Measurements from ENCODE around the gene ARHGAP15. TPM values are rescaled to one million over a fixed set of nuclear protein-coding genes. Genes with fewer than 3 reads are reported as not detected.

Gene ARHGAP15
- total RNA-seq, 1 experiment from 2014 or later: 0.41 TPM

- Histone ChIP-seq H3K4me3 (ENCODE audit: low read depth in 2 of 2, low read length in 2 of 2) (no peak overlapping the region), H3K36me3 (ENCODE audit: control insufficient read depth, insufficient read depth, low read length) (no peaks in the 10 kb centered on the region), H3K4me1 (ENCODE audit: control insufficient read depth, insufficient read depth, low read length) (no peaks in the 10 kb centered on the region), H3K27me3 (ENCODE audit: control insufficient read depth, insufficient read depth, low read length) (no peaks in the 10 kb centered on the region), H3K27ac (ENCODE audit: low read length) (no peak overlapping the region), H3K9me3 (ENCODE audit: control insufficient read depth, insufficient read depth, low read depth, low read length) (no peaks in the 10 kb centered on the region)
- BruUV-seq (replicated peaks): no TSS peak
- TF ChIP-seq TCF7L2 (IDR thresholded peaks at IDR 0.05; ENCODE audit: low read depth, low read length) (no peak), SIN3A (IDR thresholded peaks at IDR 0.05; ENCODE audit: borderline replicate concordance, insufficient read depth, low read depth, low read length) (no peak)
- in situ Hi-C loops (cut with HindIII; ENCODE audit: low pct_unique_long_range_greater_than_20kb, low sequenced_read_pairs): no loop called here
- CTCF ChIA-PET: no interaction called here
- DNase-seq (ENCODE audit: low read depth, low spot score): no peak
- intact Hi-C loops (cut with micrococcal nuclease; ENCODE audit: unreplicated experiment): no loop called here
- ATAC-seq: no peak
- POLR2A ChIA-PET: no interaction called here
These were observed 393.5 kb downstream of the ARHGAP15 start for GRCh38 chr2:143522699-143523098.

GRCh38 chr2:143524119-143524553, 394.9 kb downstream of the ARHGAP15 start:
- intact Hi-C loops (cut with micrococcal nuclease; ENCODE audit: unreplicated experiment) (no loop called here), in situ Hi-C loops (cut with HindIII; ENCODE audit: low pct_unique_long_range_greater_than_20kb, low sequenced_read_pairs) (no loop called here)
- CTCF ChIA-PET: no interaction called here
- Histone ChIP-seq H3K36me3 (ENCODE audit: control insufficient read depth, insufficient read depth, low read length) (no peaks in the 10 kb centered on the region), H3K9me3 (ENCODE audit: control insufficient read depth, insufficient read depth, low read depth, low read length) (no peaks in the 10 kb centered on the region), H3K4me3 (ENCODE audit: low read depth in 2 of 2, low read length in 2 of 2) (no peak overlapping the region), H3K27ac (ENCODE audit: low read length) (no peak overlapping the region), H3K27me3 (ENCODE audit: control insufficient read depth, insufficient read depth, low read length) (no peaks in the 10 kb centered on the region), H3K4me1 (ENCODE audit: control insufficient read depth, insufficient read depth, low read length) (no peaks in the 10 kb centered on the region)
- POLR2A ChIA-PET: no interaction called here
- no peak for ATAC-seq
- BruUV-seq (replicated peaks): no TSS peak
- TF ChIP-seq REST (IDR thresholded peaks at IDR 0.05; ENCODE audit: insufficient read depth in 1 of 2, low read depth in 2 of 2, low read length in 1 of 2): no peak
- TF ChIP-seq POLR2AphosphoS5 (IDR thresholded peaks at IDR 0.05; ENCODE audit: low read depth, low read length): no peak
- TF ChIP-seq CTCF (IDR thresholded peaks at IDR 0.05): no peak
- no peak for TF ChIP-seq SIN3A (IDR thresholded peaks at IDR 0.05; ENCODE audit: borderline replicate concordance, insufficient read depth, low read depth, low read length)
- TF ChIP-seq TCF7L2 (IDR thresholded peaks at IDR 0.05; ENCODE audit: low read depth, low read length): no peak
- DNase-seq (ENCODE audit: low read depth, low spot score): no peak

GRCh38 chr2:143524559-143525401, 395.6 kb downstream of the ARHGAP15 start:
- H3K27me3 ChIP-seq (ENCODE audit: control insufficient read depth, insufficient read depth, low read length): no peaks in the 10 kb centered on the region
- H3K36me3 ChIP-seq (ENCODE audit: control insufficient read depth, insufficient read depth, low read length): no peaks in the 10 kb centered on the region
- no peaks in the 10 kb centered on the region for H3K4me1 ChIP-seq (ENCODE audit: control insufficient read depth, insufficient read depth, low read length)
- no peak for DNase-seq (ENCODE audit: low read depth, low spot score)
- H3K27ac ChIP-seq (ENCODE audit: low read length): no peak overlapping the region
- BruUV-seq (replicated peaks): no TSS peak
- no peaks in the 10 kb centered on the region for H3K9me3 ChIP-seq (ENCODE audit: control insufficient read depth, insufficient read depth, low read depth, low read length)
- ChIA-PET POLR2A (no interaction called here), CTCF (no interaction called here)
- TF ChIP-seq POLR2AphosphoS5 (IDR thresholded peaks at IDR 0.05; ENCODE audit: low read depth, low read length) (no peak), CTCF (IDR thresholded peaks at IDR 0.05) (no peak), REST (IDR thresholded peaks at IDR 0.05; ENCODE audit: insufficient read depth in 1 of 2, low read depth in 2 of 2, low read length in 1 of 2) (no peak), SIN3A (IDR thresholded peaks at IDR 0.05; ENCODE audit: borderline replicate concordance, insufficient read depth, low read depth, low read length) (no peak), TCF7L2 (IDR thresholded peaks at IDR 0.05; ENCODE audit: low read depth, low read length) (no peak)
- ATAC-seq: no peak
- H3K4me3 ChIP-seq (ENCODE audit: low read depth in 2 of 2, low read length in 2 of 2): no peak overlapping the region
- intact Hi-C loops (cut with micrococcal nuclease; ENCODE audit: unreplicated experiment): no loop called here
- in situ Hi-C loops (cut with HindIII; ENCODE audit: low pct_unique_long_range_greater_than_20kb, low sequenced_read_pairs): no loop called here
